GM12878 (cell line): Measurements from ENCODE around the gene MEIOSIN.

Experiments used
- BHLHE40 ChIP-seq, 2 experiments: fragments of 450-650 bp in 1 of 2; IDR thresholded peaks; 2 replicates each; pipeline ENCODE4 v1.6.1; 2011 to 2017; ENCODE audit warnings: low read depth in 2 of 2, borderline replicate concordance in 1 of 2, improper control_type of control experiment in 1 of 2, low read length in 1 of 2, mild to moderate bottlenecking in 1 of 2
- NFYB ChIP-seq: IDR thresholded peaks from 2 replicates; pipeline ENCODE4 v1.6.1; 2011; ENCODE audit warnings: low read depth, mild to moderate bottlenecking, low read length, improper control_type of control experiment, moderate library complexity; ENCODE audit not compliant: insufficient read depth
- TF ChIP-seq, protein P1 (sequence below), 3 experiments: IDR thresholded peaks in 2 of 3; conservative IDR thresholded peaks in 1 of 3; 2 replicates each; pipeline ENCODE4 v1.5.1; 2011; ENCODE audit warnings: low read depth in 3 of 3, low read length in 3 of 3, mild to moderate bottlenecking in 3 of 3, control low read depth in 2 of 3, moderate library complexity in 2 of 3, inconsistent platforms in 1 of 3, mixed read lengths in 1 of 3; ENCODE audit not compliant: control insufficient read depth in 2 of 3, insufficient read depth in 1 of 3; ENCODE audit errors: extremely low read depth in 1 of 3

DNA sequence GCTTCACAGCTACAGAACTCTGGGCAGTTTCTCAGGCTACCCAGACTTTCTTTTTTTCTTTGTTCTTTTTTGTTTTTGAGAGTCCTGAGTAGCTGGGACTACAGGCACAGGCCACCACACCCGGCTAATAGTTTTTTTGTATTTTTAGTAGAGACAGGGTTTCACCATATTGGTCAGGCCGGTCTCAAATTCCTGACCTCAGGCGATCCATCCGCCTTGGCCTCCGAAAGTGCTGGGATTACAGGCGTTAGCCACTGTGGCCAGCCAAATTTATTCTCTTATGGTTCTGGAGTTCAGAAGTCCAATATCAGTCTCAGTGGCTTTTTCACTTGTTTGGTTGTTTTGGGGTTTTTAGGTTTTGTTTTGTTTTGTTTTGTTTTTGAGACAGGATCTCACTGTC, 12.4 kb downstream of the MEIOSIN start:
- TF ChIP-seq BHLHE40 (IDR thresholded peaks at IDR 0.05; ENCODE audit: borderline replicate concordance in 1 of 2, low read depth in 2 of 2, low read length in 1 of 2) (no peak), NFYB (no peak)
- TF ChIP-seq, protein P1, sequence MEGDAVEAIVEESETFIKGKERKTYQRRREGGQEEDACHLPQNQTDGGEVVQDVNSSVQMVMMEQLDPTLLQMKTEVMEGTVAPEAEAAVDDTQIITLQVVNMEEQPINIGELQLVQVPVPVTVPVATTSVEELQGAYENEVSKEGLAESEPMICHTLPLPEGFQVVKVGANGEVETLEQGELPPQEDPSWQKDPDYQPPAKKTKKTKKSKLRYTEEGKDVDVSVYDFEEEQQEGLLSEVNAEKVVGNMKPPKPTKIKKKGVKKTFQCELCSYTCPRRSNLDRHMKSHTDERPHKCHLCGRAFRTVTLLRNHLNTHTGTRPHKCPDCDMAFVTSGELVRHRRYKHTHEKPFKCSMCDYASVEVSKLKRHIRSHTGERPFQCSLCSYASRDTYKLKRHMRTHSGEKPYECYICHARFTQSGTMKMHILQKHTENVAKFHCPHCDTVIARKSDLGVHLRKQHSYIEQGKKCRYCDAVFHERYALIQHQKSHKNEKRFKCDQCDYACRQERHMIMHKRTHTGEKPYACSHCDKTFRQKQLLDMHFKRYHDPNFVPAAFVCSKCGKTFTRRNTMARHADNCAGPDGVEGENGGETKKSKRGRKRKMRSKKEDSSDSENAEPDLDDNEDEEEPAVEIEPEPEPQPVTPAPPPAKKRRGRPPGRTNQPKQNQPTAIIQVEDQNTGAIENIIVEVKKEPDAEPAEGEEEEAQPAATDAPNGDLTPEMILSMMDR (IDR thresholded peaks at IDR 0.05 in 2 of 3, conservative IDR thresholded peaks at IDR 0.05 in 1 of 3; ENCODE audit: control insufficient read depth in 2 of 3, extremely low read depth in 1 of 3, insufficient read depth in 1 of 3, low read depth in 3 of 3, low read length in 3 of 3), result no peak
